ENCODE data around the gene GOLGA8S.

DNA sequence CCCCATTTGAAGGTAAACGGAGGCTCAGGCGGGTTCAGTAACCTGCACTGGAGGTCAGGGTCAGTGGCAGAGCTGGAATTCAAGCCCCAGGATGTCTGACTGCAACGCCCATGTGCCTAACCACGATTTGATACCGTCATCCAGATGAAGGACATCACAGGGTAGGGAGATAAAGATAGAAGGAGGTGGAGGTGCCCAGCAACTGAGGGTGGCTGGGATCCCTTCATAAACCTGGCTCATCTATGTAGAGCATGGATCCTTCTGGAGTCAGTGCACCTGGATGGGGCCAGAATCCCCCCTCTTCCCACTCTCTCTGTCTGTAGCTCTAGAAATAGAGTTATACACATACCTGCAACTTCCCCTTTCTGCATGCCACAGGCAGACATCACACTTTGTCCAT, 41.3 kb downstream of the GOLGA8S start:
- TF ChIP-seq, protein P1, sequence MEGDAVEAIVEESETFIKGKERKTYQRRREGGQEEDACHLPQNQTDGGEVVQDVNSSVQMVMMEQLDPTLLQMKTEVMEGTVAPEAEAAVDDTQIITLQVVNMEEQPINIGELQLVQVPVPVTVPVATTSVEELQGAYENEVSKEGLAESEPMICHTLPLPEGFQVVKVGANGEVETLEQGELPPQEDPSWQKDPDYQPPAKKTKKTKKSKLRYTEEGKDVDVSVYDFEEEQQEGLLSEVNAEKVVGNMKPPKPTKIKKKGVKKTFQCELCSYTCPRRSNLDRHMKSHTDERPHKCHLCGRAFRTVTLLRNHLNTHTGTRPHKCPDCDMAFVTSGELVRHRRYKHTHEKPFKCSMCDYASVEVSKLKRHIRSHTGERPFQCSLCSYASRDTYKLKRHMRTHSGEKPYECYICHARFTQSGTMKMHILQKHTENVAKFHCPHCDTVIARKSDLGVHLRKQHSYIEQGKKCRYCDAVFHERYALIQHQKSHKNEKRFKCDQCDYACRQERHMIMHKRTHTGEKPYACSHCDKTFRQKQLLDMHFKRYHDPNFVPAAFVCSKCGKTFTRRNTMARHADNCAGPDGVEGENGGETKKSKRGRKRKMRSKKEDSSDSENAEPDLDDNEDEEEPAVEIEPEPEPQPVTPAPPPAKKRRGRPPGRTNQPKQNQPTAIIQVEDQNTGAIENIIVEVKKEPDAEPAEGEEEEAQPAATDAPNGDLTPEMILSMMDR (IDR thresholded peaks at IDR 0.05; ENCODE audit: borderline replicate concordance, extremely low read depth, low read length, poor library complexity, severe bottlenecking), result no peak
- TF ChIP-seq EZH2 (IDR thresholded peaks at IDR 0.05; ENCODE audit: borderline replicate concordance, low read depth, low read length, severe bottlenecking), result no peak

All from DND-41 (cell line).